Stimulated activated naive B cell treated with anti-CD40 and anti-IgM and Interleukin-4, amounts not matched to agents 10 μg/mL and 1 μg/mL and 100 μg/mL, for 72 hours (primary cell): ENCODE measurements around the gene SPIC.
"Not testable (repeated sequence)": the region's sequence is repeated elsewhere in the genome, so short reads cannot be mapped to it uniquely, and the experiment has no call there.

ENCODE experiments used
- ATAC-seq, 2 donors: fragments of 150-1000 bp; cut with Tn5 transposase; replicated peaks; 2 replicates each; pipeline ENCODE4 v1.10.0; 2021; ENCODE audit warnings: moderate library complexity in 1 of 2
- DNase-seq: peaks from one replicate; pipeline ENCODE4 v3.0.0; 2021
- H3K27ac Mint-ChIP-seq: one replicate; pipeline ENCODE4 v1.8.0; 2022; ENCODE audit warnings: mild to moderate bottlenecking, mixed read lengths
- H3K27me3 Mint-ChIP-seq, 2 donors: one replicate each; pipeline ENCODE4 v1.8.0; 2022; ENCODE audit warnings: mixed read lengths in 2 of 2
- H3K36me3 Mint-ChIP-seq, 2 donors: one replicate each; pipeline ENCODE4 v1.8.0; 2022; ENCODE audit warnings: mixed read lengths in 2 of 2, mild to moderate bottlenecking in 1 of 2
- H3K4me1 Mint-ChIP-seq, 2 donors: one replicate each; pipeline ENCODE4 v1.8.0; 2022; ENCODE audit warnings: mixed read lengths in 2 of 2, mild to moderate bottlenecking in 1 of 2
- H3K4me3 Mint-ChIP-seq, 2 donors: one replicate each; pipeline ENCODE4 v1.8.0; 2022; ENCODE audit warnings: mild to moderate bottlenecking in 2 of 2, mixed read lengths in 2 of 2, moderate library complexity in 1 of 2
- H3K9me3 Mint-ChIP-seq, 2 donors: one replicate each; pipeline ENCODE4 v1.8.0; 2022; ENCODE audit warnings: mixed read lengths in 2 of 2, mild to moderate bottlenecking in 1 of 2

SPIC gene

DNA sequence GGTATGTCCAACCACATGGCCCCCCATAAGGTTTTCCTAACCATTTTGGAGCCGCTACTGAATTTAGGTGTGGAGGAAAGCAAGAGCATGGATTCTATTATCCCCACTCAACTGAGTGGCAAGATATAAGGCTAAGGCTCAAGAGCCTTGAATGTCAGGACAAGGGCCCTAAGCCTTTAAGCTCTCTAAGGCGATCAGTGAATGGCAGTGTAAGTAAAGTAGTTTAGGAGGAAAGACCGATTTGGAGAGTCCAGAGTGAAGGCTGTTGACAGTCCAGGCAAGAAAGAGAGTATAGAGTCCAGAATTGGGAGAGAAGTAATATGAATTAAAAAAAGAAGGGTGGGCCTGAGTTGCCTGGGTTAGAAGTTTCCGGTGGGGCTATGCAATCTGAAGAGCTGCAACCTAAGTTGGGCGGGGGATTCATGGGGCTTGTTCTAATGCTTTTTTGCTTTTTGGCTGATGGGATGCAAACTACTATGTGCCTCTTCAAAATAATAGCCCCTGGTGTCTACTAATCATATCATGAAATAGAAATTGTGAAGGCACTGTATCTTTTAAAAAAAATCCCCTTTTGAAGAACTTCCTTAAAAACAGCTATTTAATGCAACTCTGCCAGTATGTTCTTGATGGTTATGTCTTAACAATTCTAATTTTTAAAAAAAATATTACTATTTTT is at the start of gene SPIC:
Gene SPIC (plus strand): TSS at position 626 of the 676 bp plus-strand sequence. CDS start 1,569 bp downstream, outside the sequence.
- Mint-ChIP-seq H3K27me3 (peaks cover 0 to 5% of the 10 kb centered on the region in 2 donors), H3K27ac (no peak within 1 kb of the TSS), H3K9me3 (no peaks in the 10 kb centered on the region), H3K36me3 (no peaks in the 10 kb centered on the region), H3K4me1 (peaks cover 6 to 10% of the 10 kb centered on the region in 2 donors), H3K4me3 (no peak within 1 kb of the TSS)
- ATAC-seq = no peak
- no peak for DNase-seq

DNA sequence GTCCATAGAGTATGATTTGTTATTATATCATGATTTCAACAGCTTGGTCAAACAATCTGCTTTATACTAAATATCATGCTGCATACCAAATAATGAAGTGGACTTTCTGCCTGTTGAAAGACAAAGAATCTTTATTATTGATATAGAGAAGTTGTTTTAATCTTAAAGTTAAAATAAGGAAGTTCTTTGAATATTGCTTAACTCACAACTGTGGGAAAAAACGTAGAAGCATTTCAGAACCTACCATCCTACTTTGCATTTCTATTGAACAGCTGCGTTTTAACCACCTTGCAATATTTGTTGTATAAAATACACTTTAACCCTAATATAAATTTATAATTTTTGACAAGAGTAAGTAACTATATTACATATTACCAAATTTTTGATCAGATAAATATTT is 44.7 kb upstream of the SPIC start:
- no peaks in the 10 kb centered on the region for H3K9me3 Mint-ChIP-seq
- no peaks in the 10 kb centered on the region for H3K36me3 Mint-ChIP-seq
- H3K4me3 Mint-ChIP-seq = no peak overlapping the region
- no peaks in the 10 kb centered on the region for H3K4me1 Mint-ChIP-seq
- DNase-seq = no peak
- H3K27ac Mint-ChIP-seq = no peak overlapping the region
- ATAC-seq = no peak
- H3K27me3 Mint-ChIP-seq = peaks cover 0 to 12% of the 10 kb centered on the region in 2 donors

DNA sequence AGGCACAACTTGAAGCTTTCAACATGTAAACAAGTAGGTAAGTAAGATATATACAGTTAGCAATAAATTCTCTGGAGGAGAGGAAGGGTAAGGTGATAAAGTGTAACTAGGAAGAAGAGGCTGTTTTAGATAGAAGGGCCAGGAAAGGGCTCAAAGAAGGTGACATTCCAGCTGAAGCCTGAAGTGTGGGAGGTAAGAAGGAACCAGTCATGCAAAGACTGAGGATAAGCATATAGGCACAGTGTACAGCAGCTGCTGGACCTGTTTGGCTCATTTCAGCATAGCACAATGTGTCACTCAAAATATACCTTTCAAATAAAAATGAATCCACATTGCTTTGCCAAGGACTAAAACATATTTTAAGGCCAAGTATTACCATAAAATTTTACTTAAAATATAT is 39.0 kb upstream of the SPIC start:
- ATAC-seq (no peak), DNase-seq (no peak)
- no peaks in the 10 kb centered on the region for H3K4me1 Mint-ChIP-seq
- no peak overlapping the region for H3K4me3 Mint-ChIP-seq
- H3K36me3 Mint-ChIP-seq = no peaks in the 10 kb centered on the region
- peaks cover 0 to 22% of the 10 kb centered on the region in 2 donors for H3K27me3 Mint-ChIP-seq
- no peak overlapping the region for H3K27ac Mint-ChIP-seq
- H3K9me3 Mint-ChIP-seq = no peaks in the 10 kb centered on the region

DNA sequence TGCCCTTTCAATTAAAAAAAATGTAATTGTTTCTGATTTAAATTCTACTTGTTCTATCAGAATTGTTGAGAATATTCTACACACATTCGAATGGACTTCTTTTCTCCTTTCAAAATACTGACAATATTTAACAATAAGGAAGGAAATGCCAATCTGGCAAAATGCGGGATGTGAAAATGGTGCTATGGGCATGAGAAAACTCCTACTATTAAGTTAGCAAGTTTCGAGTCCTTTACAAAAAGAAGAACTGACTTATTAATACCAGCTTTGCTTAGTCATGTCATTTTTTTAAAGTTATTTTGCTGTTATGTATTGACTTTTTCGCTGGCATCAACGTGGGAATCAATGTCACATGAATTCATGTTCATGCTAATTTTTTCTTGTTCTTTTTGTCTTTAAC is 35.9 kb upstream of the SPIC start:
- no peak for ATAC-seq
- no peak for DNase-seq
- Mint-ChIP-seq H3K9me3 (no peaks in the 10 kb centered on the region), H3K4me3 (no peak overlapping the region), H3K4me1 (no peaks in the 10 kb centered on the region), H3K27me3 (peaks cover 0 to 23% of the 10 kb centered on the region in 2 donors), H3K27ac (no peak overlapping the region), H3K36me3 (no peaks in the 10 kb centered on the region)

DNA sequence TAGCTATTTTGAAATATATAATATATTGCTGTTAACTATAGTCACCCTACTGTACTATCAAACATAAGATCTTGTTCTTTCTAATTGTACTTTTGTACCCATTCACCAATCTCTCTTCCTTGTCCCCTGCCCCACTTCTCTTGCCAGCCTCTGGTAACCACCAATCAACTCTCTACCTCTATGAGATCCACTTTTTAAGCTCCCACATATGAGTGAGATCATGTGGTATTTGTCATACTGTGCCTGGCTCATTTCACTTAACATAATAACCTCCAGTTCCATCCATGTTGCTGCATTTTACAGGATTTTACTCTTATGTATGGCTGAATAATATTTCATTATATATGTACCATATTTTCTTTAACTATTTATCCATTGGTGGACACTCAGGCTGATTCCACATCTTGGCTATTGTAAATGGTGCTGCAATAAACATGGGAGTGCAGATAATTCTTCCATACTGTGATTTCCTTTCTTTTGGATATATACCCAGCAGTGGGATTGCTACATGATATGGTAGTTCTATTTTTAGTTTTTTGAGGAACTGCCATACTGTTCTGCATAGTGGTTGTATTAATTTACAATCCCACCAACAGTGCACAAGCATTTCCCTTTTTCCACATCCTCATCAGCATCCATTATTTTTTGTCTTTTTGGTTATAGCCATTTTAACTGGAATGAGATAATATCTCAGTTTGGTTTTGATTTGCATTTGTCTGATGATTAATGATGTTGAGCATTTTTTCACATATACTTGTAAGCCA is 33.5 kb upstream of the SPIC start:
- DNase-seq (no peak), ATAC-seq (no peak)
- H3K9me3 Mint-ChIP-seq = no peaks in the 10 kb centered on the region
- peaks cover 0 to 12% of the 10 kb centered on the region in 2 donors for H3K27me3 Mint-ChIP-seq
- H3K27ac Mint-ChIP-seq = no peak overlapping the region
- H3K4me3 Mint-ChIP-seq = no peak overlapping the region
- no peaks in the 10 kb centered on the region for H3K4me1 Mint-ChIP-seq
- H3K36me3 Mint-ChIP-seq = no peaks in the 10 kb centered on the region

DNA sequence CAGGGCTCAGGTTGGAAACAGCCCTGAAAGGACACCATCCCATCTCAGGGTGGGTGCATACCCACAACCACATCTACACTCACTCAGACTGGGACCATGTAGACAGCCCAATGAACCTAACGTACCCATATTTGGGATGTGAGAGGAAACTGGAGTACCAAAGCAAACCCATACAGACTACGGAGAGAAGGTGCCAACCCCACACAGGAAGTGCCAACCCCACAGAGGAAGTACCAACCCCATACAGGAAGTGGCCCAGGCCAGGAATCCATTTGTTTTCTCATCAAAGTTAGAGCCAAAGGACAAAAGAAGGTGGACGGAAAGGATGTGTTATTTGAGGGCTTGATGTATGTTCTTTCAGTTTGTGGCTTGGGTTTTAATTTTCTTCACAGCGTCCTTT is 19.5 kb upstream of the SPIC start:
- DNase-seq (no peak), ATAC-seq (peak; percentile 31)
- H3K9me3 Mint-ChIP-seq = peaks cover 6% of the 10 kb centered on the region in 2 donors
- peaks cover 4 to 5% of the 10 kb centered on the region in 2 donors for H3K4me1 Mint-ChIP-seq
- no peak overlapping the region for H3K27ac Mint-ChIP-seq
- peaks cover 0 to 5% of the 10 kb centered on the region in 2 donors for H3K27me3 Mint-ChIP-seq
- H3K36me3 Mint-ChIP-seq = peaks cover 7 to 8% of the 10 kb centered on the region in 2 donors
- H3K4me3 Mint-ChIP-seq = no peak overlapping the region

GRCh38 chr12:101459642-101460346 is 15.3 kb upstream of the SPIC start:
- peaks cover 7 to 8% of the 10 kb centered on the region in 2 donors for H3K36me3 Mint-ChIP-seq
- no peak overlapping the region for H3K27ac Mint-ChIP-seq
- no peak overlapping the region for H3K4me3 Mint-ChIP-seq
- DNase-seq = no peak
- ATAC-seq = no peak
- H3K27me3 Mint-ChIP-seq = peaks cover 0 to 10% of the 10 kb centered on the region in 2 donors
- H3K4me1 Mint-ChIP-seq = peaks cover 4 to 5% of the 10 kb centered on the region in 2 donors
- peaks cover 6% of the 10 kb centered on the region in 2 donors for H3K9me3 Mint-ChIP-seq

- Mint-ChIP-seq H3K4me1 (no peaks in the 10 kb centered on the region), H3K27me3 (no peaks in the 10 kb centered on the region), H3K9me3 (no peaks in the 10 kb centered on the region), H3K36me3 (no peaks in the 10 kb centered on the region), H3K27ac (no peak overlapping the region), H3K4me3 (no peak overlapping the region)
- DNase-seq = no peak
- no peak for ATAC-seq
These were observed 6.2 kb upstream of the SPIC start for GRCh38 chr12:101468948-101469347.

DNA sequence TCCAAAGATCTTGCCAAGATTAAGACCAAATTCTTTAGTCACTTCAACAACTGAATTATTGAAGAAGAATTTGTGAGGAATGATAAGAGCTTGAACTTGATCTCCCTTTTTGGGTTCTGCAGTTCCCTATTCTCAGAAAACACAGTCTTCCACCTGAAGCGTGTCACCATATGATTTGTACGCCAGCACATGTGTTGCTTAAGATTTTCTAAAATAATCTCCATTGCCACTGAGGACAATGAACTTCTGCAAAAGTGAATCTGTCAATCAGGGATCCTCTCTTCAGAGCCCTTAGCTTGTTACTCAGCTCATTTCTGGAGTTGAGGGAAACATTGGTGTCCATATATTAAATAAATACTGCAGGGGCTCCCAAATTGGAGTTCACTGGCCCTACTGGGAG is 4.2 kb upstream of the SPIC start:
- H3K4me1 Mint-ChIP-seq = peaks cover 6 to 10% of the 10 kb centered on the region in 2 donors
- H3K27me3 Mint-ChIP-seq = peaks cover 0 to 5% of the 10 kb centered on the region in 2 donors
- no peak for DNase-seq
- H3K9me3 Mint-ChIP-seq = no peaks in the 10 kb centered on the region
- H3K4me3 Mint-ChIP-seq = no peak overlapping the region
- H3K27ac Mint-ChIP-seq = no peak overlapping the region
- ATAC-seq = no peak
- no peaks in the 10 kb centered on the region for H3K36me3 Mint-ChIP-seq

DNA sequence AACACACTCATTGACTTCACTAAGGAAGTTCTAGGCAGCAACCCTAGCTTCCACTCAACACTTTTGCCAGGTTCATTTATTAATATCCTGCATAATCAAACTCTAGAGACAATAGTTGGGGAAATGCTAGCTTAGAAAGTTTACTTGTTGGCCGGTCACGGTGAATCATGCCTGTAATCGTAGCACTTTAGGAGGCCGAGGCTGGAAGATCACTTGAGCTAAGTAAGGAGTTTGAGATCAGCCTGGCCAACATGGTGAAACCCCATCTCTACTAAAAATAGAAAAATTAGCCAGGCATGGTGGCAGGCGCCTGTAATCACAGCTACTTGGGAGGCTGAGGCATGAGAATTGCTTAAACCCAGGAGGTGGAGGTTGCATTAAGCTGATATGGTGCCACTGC is 3.3 kb upstream of the SPIC start:
- not testable (repeated sequence) for H3K27me3 Mint-ChIP-seq, DNase-seq, ATAC-seq, H3K36me3 Mint-ChIP-seq, H3K4me3 Mint-ChIP-seq, H3K27ac Mint-ChIP-seq, H3K9me3 Mint-ChIP-seq
- peaks cover 6 to 10% of the 10 kb centered on the region in 2 donors for H3K4me1 Mint-ChIP-seq

GRCh38 chr12:101474248-101474647 is 888 bp upstream of the SPIC start:
- Mint-ChIP-seq H3K4me3 (no peak overlapping the region), H3K27ac (no peak overlapping the region), H3K27me3 (peaks cover 0 to 5% of the 10 kb centered on the region in 2 donors), H3K36me3 (no peaks in the 10 kb centered on the region), H3K9me3 (no peaks in the 10 kb centered on the region), H3K4me1 (peaks cover 6 to 10% of the 10 kb centered on the region in 2 donors)
- no peak for ATAC-seq
- DNase-seq = no peak

GRCh38 chr12:101475751-101476305 is 692 bp downstream of the SPIC start:
- no peaks in the 10 kb centered on the region for H3K9me3 Mint-ChIP-seq
- ATAC-seq (no peak), DNase-seq (no peak)
- H3K4me3 Mint-ChIP-seq = no peak overlapping the region
- no peaks in the 10 kb centered on the region for H3K36me3 Mint-ChIP-seq
- H3K4me1 Mint-ChIP-seq = peaks cover 8 to 10% of the 10 kb centered on the region in 2 donors
- no peak overlapping the region for H3K27ac Mint-ChIP-seq
- H3K27me3 Mint-ChIP-seq = peaks cover 0 to 5% of the 10 kb centered on the region in 2 donors

- DNase-seq (no peak), ATAC-seq (no peak)
- H3K9me3 Mint-ChIP-seq = no peaks in the 10 kb centered on the region
- H3K27me3 Mint-ChIP-seq = no peaks in the 10 kb centered on the region
- peaks cover 0 to 2% of the 10 kb centered on the region in 2 donors for H3K4me1 Mint-ChIP-seq
- H3K36me3 Mint-ChIP-seq = no peaks in the 10 kb centered on the region
- H3K4me3 Mint-ChIP-seq = no peak overlapping the region
- no peak overlapping the region for H3K27ac Mint-ChIP-seq
These were observed 5.7 kb downstream of the SPIC start for GRCh38 chr12:101480849-101481248.

DNA sequence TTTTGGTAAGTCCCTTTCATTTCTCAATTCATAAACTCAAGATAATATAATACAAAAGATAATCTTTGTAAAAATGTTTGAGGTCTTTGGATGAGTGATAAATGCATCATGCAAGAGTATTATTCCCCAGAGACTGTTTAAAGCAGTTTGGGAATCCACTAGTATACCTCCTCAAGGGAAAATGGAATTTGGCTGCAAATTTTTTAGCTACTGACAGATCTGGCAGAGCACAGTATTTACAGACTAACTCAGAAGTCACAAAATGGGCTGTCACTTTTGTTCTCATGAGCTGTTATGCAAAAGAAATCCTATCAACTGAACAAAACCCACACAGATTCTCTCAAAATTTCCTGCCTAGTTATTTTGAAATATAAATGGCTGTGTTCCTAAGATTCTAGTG is 9.9 kb downstream of the SPIC start:
- H3K4me3 Mint-ChIP-seq = no peak overlapping the region
- DNase-seq (no peak), ATAC-seq (no peak)
- H3K4me1 Mint-ChIP-seq = peaks cover 0 to 2% of the 10 kb centered on the region in 2 donors
- no peak overlapping the region for H3K27ac Mint-ChIP-seq
- no peaks in the 10 kb centered on the region for H3K9me3 Mint-ChIP-seq
- H3K27me3 Mint-ChIP-seq = peaks cover 6% of the 10 kb centered on the region in 2 donors
- H3K36me3 Mint-ChIP-seq = no peaks in the 10 kb centered on the region
